ENCODE data around the gene CST9.
"Not testable (repeated sequence)": the region's sequence is repeated elsewhere in the genome, so short reads cannot be mapped to it uniquely, and the experiment has no call there.

The CST9 gene

GRCh38 chr20:23582293-23582692, 23.4 kb downstream of the CST9 start:
- Histone ChIP-seq H3K4me1 (ENCODE audit: insufficient read depth, low read length) (no peaks in the 10 kb centered on the region), H3K27ac (ENCODE audit: low read depth, low read length) (no peak overlapping the region), H3K4me3 (ENCODE audit: low read depth in 1 of 2, low read length in 2 of 2) (no peak overlapping the region), H3K9me3 (ENCODE audit: low read length) (no peaks in the 10 kb centered on the region), H3K9ac (ENCODE audit: low read length) (no peak overlapping the region), H3K36me3 (ENCODE audit: insufficient read depth, low read length) (no peaks in the 10 kb centered on the region), H3K27me3 (ENCODE audit: control insufficient read depth in 1 of 2, insufficient read depth in 2 of 2, low read length in 2 of 2) (no peaks in the 10 kb centered on the region)

- H3K9me3 ChIP-seq (ENCODE audit: low read length); H3K27me3 ChIP-seq (ENCODE audit: control insufficient read depth in 1 of 2, insufficient read depth in 2 of 2, low read length in 2 of 2); H3K27ac ChIP-seq (ENCODE audit: low read depth, low read length); H3K4me3 ChIP-seq (ENCODE audit: low read depth in 1 of 2, low read length in 2 of 2); H3K4me1 ChIP-seq (ENCODE audit: insufficient read depth, low read length); H3K9ac ChIP-seq (ENCODE audit: low read length); H3K36me3 ChIP-seq (ENCODE audit: insufficient read depth, low read length): not testable (repeated sequence)
Observed at GRCh38 chr20:23581833-23582232, 23.9 kb downstream of the CST9 start.

GRCh38 chr20:23574977-23575376, 30.7 kb downstream of the CST9 start:
- Histone ChIP-seq H3K4me1 (ENCODE audit: insufficient read depth, low read length) (no peaks in the 10 kb centered on the region), H3K4me3 (ENCODE audit: low read depth in 1 of 2, low read length in 2 of 2) (no peak overlapping the region), H3K9me3 (ENCODE audit: low read length) (no peaks in the 10 kb centered on the region), H3K9ac (ENCODE audit: low read length) (no peak overlapping the region), H3K27me3 (ENCODE audit: control insufficient read depth in 1 of 2, insufficient read depth in 2 of 2, low read length in 2 of 2) (no peaks in the 10 kb centered on the region), H3K27ac (ENCODE audit: low read depth, low read length) (no peak overlapping the region), H3K36me3 (ENCODE audit: insufficient read depth, low read length) (no peaks in the 10 kb centered on the region)

- H3K27ac ChIP-seq (ENCODE audit: low read depth, low read length): no peak overlapping the region
- H3K4me1 ChIP-seq (ENCODE audit: insufficient read depth, low read length): no peaks in the 10 kb centered on the region
- no peak overlapping the region for H3K9ac ChIP-seq (ENCODE audit: low read length)
- no peaks in the 10 kb centered on the region for H3K9me3 ChIP-seq (ENCODE audit: low read length)
- no peak overlapping the region for H3K4me3 ChIP-seq (ENCODE audit: low read depth in 1 of 2, low read length in 2 of 2)
- no peaks in the 10 kb centered on the region for H3K27me3 ChIP-seq (ENCODE audit: control insufficient read depth in 1 of 2, insufficient read depth in 2 of 2, low read length in 2 of 2)
- no peaks in the 10 kb centered on the region for H3K36me3 ChIP-seq (ENCODE audit: insufficient read depth, low read length)
Observed at GRCh38 chr20:23570178-23570760, 35.4 kb downstream of the CST9 start.

GRCh38 chr20:23569570-23569969, 36.1 kb downstream of the CST9 start:
- Histone ChIP-seq H3K9me3 (ENCODE audit: low read length) (no peaks in the 10 kb centered on the region), H3K27ac (ENCODE audit: low read depth, low read length) (no peak overlapping the region), H3K4me1 (ENCODE audit: insufficient read depth, low read length) (no peaks in the 10 kb centered on the region), H3K9ac (ENCODE audit: low read length) (no peak overlapping the region), H3K27me3 (ENCODE audit: control insufficient read depth in 1 of 2, insufficient read depth in 2 of 2, low read length in 2 of 2) (no peaks in the 10 kb centered on the region), H3K36me3 (ENCODE audit: insufficient read depth, low read length) (no peaks in the 10 kb centered on the region), H3K4me3 (ENCODE audit: low read depth in 1 of 2, low read length in 2 of 2) (no peak overlapping the region)

GRCh38 chr20:23568971-23569330, 36.8 kb downstream of the CST9 start:
- Histone ChIP-seq H3K27me3 (ENCODE audit: control insufficient read depth in 1 of 2, insufficient read depth in 2 of 2, low read length in 2 of 2) (no peaks in the 10 kb centered on the region), H3K9ac (ENCODE audit: low read length) (no peak overlapping the region), H3K9me3 (ENCODE audit: low read length) (no peaks in the 10 kb centered on the region), H3K4me3 (ENCODE audit: low read depth in 1 of 2, low read length in 2 of 2) (no peak overlapping the region), H3K36me3 (ENCODE audit: insufficient read depth, low read length) (no peaks in the 10 kb centered on the region), H3K4me1 (ENCODE audit: insufficient read depth, low read length) (no peaks in the 10 kb centered on the region), H3K27ac (ENCODE audit: low read depth, low read length) (no peak overlapping the region)

- Histone ChIP-seq H3K36me3 (ENCODE audit: insufficient read depth, low read length) (no peaks in the 10 kb centered on the region), H3K27me3 (ENCODE audit: control insufficient read depth in 1 of 2, insufficient read depth in 2 of 2, low read length in 2 of 2) (no peaks in the 10 kb centered on the region), H3K4me3 (ENCODE audit: low read depth in 1 of 2, low read length in 2 of 2) (no peak within 1 kb of the TSS), H3K27ac (ENCODE audit: low read depth, low read length) (no peak within 1 kb of the TSS), H3K9me3 (ENCODE audit: low read length) (no peaks in the 10 kb centered on the region), H3K9ac (ENCODE audit: low read length) (no peak within 1 kb of the TSS), H3K4me1 (ENCODE audit: insufficient read depth, low read length) (no peaks in the 10 kb centered on the region)
Observed at GRCh38 chr20:23568320-23568970, 37.3 kb downstream of the CST9 start, which contains the start of gene CST9L. Gene CST9L (minus strand): TSS chr20:23568484. CDS start chr20:23568450, 34 bp downstream.

- Histone ChIP-seq H3K9ac (ENCODE audit: low read length) (no peak overlapping the region), H3K4me3 (ENCODE audit: low read depth in 1 of 2, low read length in 2 of 2) (no peak overlapping the region), H3K27me3 (ENCODE audit: control insufficient read depth in 1 of 2, insufficient read depth in 2 of 2, low read length in 2 of 2) (no peaks in the 10 kb centered on the region), H3K27ac (ENCODE audit: low read depth, low read length) (no peak overlapping the region), H3K36me3 (ENCODE audit: insufficient read depth, low read length) (no peaks in the 10 kb centered on the region), H3K4me1 (ENCODE audit: insufficient read depth, low read length) (no peaks in the 10 kb centered on the region), H3K9me3 (ENCODE audit: low read length) (no peaks in the 10 kb centered on the region)
Observed at GRCh38 chr20:23566199-23566932, 39.4 kb downstream of the CST9 start.

GRCh38 chr20:23565503-23566045, 40.1 kb downstream of the CST9 start:
- no peak overlapping the region for H3K9ac ChIP-seq (ENCODE audit: low read length)
- no peaks in the 10 kb centered on the region for H3K36me3 ChIP-seq (ENCODE audit: insufficient read depth, low read length)
- H3K27ac ChIP-seq (ENCODE audit: low read depth, low read length): no peak overlapping the region
- no peak overlapping the region for H3K4me3 ChIP-seq (ENCODE audit: low read depth in 1 of 2, low read length in 2 of 2)
- H3K4me1 ChIP-seq (ENCODE audit: insufficient read depth, low read length): no peaks in the 10 kb centered on the region
- H3K27me3 ChIP-seq (ENCODE audit: control insufficient read depth in 1 of 2, insufficient read depth in 2 of 2, low read length in 2 of 2): no peaks in the 10 kb centered on the region
- no peaks in the 10 kb centered on the region for H3K9me3 ChIP-seq (ENCODE audit: low read length)

- no peaks in the 10 kb centered on the region for H3K36me3 ChIP-seq (ENCODE audit: insufficient read depth, low read length)
- H3K4me3 ChIP-seq (ENCODE audit: low read depth in 1 of 2, low read length in 2 of 2): no peak overlapping the region
- H3K4me1 ChIP-seq (ENCODE audit: insufficient read depth, low read length): no peaks in the 10 kb centered on the region
- H3K9ac ChIP-seq (ENCODE audit: low read length): no peak overlapping the region
- H3K9me3 ChIP-seq (ENCODE audit: low read length): no peaks in the 10 kb centered on the region
- no peak overlapping the region for H3K27ac ChIP-seq (ENCODE audit: low read depth, low read length)
- no peaks in the 10 kb centered on the region for H3K27me3 ChIP-seq (ENCODE audit: control insufficient read depth in 1 of 2, insufficient read depth in 2 of 2, low read length in 2 of 2)
Observed at GRCh38 chr20:23564927-23565326, 40.8 kb downstream of the CST9 start.

GRCh38 chr20:23562721-23563342, 42.9 kb downstream of the CST9 start:
- no peak overlapping the region for H3K27ac ChIP-seq (ENCODE audit: low read depth, low read length)
- no peaks in the 10 kb centered on the region for H3K27me3 ChIP-seq (ENCODE audit: control insufficient read depth in 1 of 2, insufficient read depth in 2 of 2, low read length in 2 of 2)
- no peak overlapping the region for H3K4me3 ChIP-seq (ENCODE audit: low read depth in 1 of 2, low read length in 2 of 2)
- H3K9me3 ChIP-seq (ENCODE audit: low read length): no peaks in the 10 kb centered on the region
- no peak overlapping the region for H3K9ac ChIP-seq (ENCODE audit: low read length)
- H3K4me1 ChIP-seq (ENCODE audit: insufficient read depth, low read length): no peaks in the 10 kb centered on the region
- H3K36me3 ChIP-seq (ENCODE audit: insufficient read depth, low read length): no peaks in the 10 kb centered on the region

Data from muscle layer of colon (tissue), 2 donors.